Hepatic stellate cell (primary cell): ENCODE measurements around the gene KLHL8.
A peak's percentile ranks its signal among the peaks of the same experiment; 100 is the strongest.

Source experiments
- DNase-seq: peaks from one replicate; pipeline ENCODE4 v3.0.0; 2011; ENCODE audit warnings: low spot score

Gene KLHL8

GRCh38 chr4:87121341-87122065 is 98.9 kb downstream of the KLHL8 start:
- DNase-seq = no peak

- DNase-seq = no peak
Measured at GRCh38 chr4:87120411-87121162, 99.8 kb downstream of the KLHL8 start.

GRCh38 chr4:87120010-87120409 is 100.4 kb downstream of the KLHL8 start:
- no peak for DNase-seq

- peak; percentile 73 for DNase-seq
Measured at GRCh38 chr4:87118826-87119225, 101.6 kb downstream of the KLHL8 start.

- no peak for DNase-seq
Measured at GRCh38 chr4:87118421-87118820, 102.0 kb downstream of the KLHL8 start.

GRCh38 chr4:87117732-87118075 is 102.7 kb downstream of the KLHL8 start:
- DNase-seq = no peak

GRCh38 chr4:87117051-87117731 is 103.2 kb downstream of the KLHL8 start:
- DNase-seq = no peak

- DNase-seq = no peak
Measured at GRCh38 chr4:87116231-87116630, 104.2 kb downstream of the KLHL8 start.

GRCh38 chr4:87114245-87115062 is 106.0 kb downstream of the KLHL8 start:
- no peak for DNase-seq

- DNase-seq = no peak
Measured at GRCh38 chr4:87112063-87112462, 108.4 kb downstream of the KLHL8 start.
